HG03139 (cell line): Measurements from ENCODE around the gene HPCAL1.
A peak's percentile ranks its signal among the peaks of the same experiment; 100 is the strongest.
"Not testable (repeated sequence)": the region's sequence is repeated elsewhere in the genome, so short reads cannot be mapped to it uniquely, and the experiment has no call there.

Experiments
- ATAC-seq: cut with Tn5 transposase; IDR thresholded peaks from one replicate; pipeline ENCODE4 v1.9.1; 2021; ENCODE audit not compliant: unreplicated experiment

The HPCAL1 gene

GRCh38 chr2:10433947-10434885 is 131.5 kb downstream of the HPCAL1 start:
- ATAC-seq = no peak

- ATAC-seq = peak; percentile 64
Observed at GRCh38 chr2:10434886-10435819, 132.4 kb downstream of the HPCAL1 start.

GRCh38 chr2:10435820-10436204 is 133.1 kb downstream of the HPCAL1 start:
- ATAC-seq = no peak

GRCh38 chr2:10436583-10437110 is 133.9 kb downstream of the HPCAL1 start:
- no peak for ATAC-seq

GRCh38 chr2:10437806-10438205 is 135.1 kb downstream of the HPCAL1 start:
- ATAC-seq = no peak

GRCh38 chr2:10438688-10439087 is 136.0 kb downstream of the HPCAL1 start:
- no peak for ATAC-seq

GRCh38 chr2:10439185-10439879 is 136.6 kb downstream of the HPCAL1 start:
- ATAC-seq = no peak

GRCh38 chr2:10439971-10440370 is 137.3 kb downstream of the HPCAL1 start:
- ATAC-seq = no peak

GRCh38 chr2:10440736-10441135 is 138.0 kb downstream of the HPCAL1 start:
- ATAC-seq = no peak

GRCh38 chr2:10441948-10442347 is 139.2 kb downstream of the HPCAL1 start:
- ATAC-seq = no peak

- ATAC-seq = not testable (repeated sequence)
Observed at GRCh38 chr2:10442469-10443126, 139.9 kb downstream of the HPCAL1 start.

GRCh38 chr2:10444463-10444862 is 141.8 kb downstream of the HPCAL1 start:
- no peak for ATAC-seq

- ATAC-seq = no peak
Observed at GRCh38 chr2:10446631-10447030, 143.9 kb downstream of the HPCAL1 start.

GRCh38 chr2:10447300-10447894 is 144.7 kb downstream of the HPCAL1 start:
- ATAC-seq = peak; percentile 25

GRCh38 chr2:10447895-10448575 is 145.3 kb downstream of the HPCAL1 start, which contains the start of gene ODC1:
ODC1 (minus strand) TSS chr2:10448327; CDS start chr2:10445032, 3,295 bp downstream.
- ATAC-seq = peak; percentile 67

- ATAC-seq = peak; percentile 50
Observed at GRCh38 chr2:10448576-10449485, 146.1 kb downstream of the HPCAL1 start.

GRCh38 chr2:10449486-10449831 is 146.8 kb downstream of the HPCAL1 start:
- ATAC-seq = no peak
